ENCODE data around the gene LAMA5. TPM values are rescaled to one million over a fixed set of nuclear protein-coding genes. Genes with fewer than 3 reads are reported as not detected.

Gene LAMA5
- polyA plus RNA-seq, 3 donors, result 46.3 to 364 (median 81.1) TPM

- H3K27ac ChIP-seq (ENCODE audit: low read depth, low read length), result no peak overlapping the region
- WGBS, 3 donors, result 65 to 69% (median 69%) methylated on average over 16 of the region's 16 CpGs
These were observed 12.2 kb downstream of the LAMA5 start for GRCh38 chr20:62354811-62355341.

- WGBS, 3 donors, result 83 to 91% (median 83%) methylated on average over 11 to 14 of the region's 14 CpGs
These were observed 12.9 kb downstream of the LAMA5 start for GRCh38 chr20:62354031-62354808.

DNA sequence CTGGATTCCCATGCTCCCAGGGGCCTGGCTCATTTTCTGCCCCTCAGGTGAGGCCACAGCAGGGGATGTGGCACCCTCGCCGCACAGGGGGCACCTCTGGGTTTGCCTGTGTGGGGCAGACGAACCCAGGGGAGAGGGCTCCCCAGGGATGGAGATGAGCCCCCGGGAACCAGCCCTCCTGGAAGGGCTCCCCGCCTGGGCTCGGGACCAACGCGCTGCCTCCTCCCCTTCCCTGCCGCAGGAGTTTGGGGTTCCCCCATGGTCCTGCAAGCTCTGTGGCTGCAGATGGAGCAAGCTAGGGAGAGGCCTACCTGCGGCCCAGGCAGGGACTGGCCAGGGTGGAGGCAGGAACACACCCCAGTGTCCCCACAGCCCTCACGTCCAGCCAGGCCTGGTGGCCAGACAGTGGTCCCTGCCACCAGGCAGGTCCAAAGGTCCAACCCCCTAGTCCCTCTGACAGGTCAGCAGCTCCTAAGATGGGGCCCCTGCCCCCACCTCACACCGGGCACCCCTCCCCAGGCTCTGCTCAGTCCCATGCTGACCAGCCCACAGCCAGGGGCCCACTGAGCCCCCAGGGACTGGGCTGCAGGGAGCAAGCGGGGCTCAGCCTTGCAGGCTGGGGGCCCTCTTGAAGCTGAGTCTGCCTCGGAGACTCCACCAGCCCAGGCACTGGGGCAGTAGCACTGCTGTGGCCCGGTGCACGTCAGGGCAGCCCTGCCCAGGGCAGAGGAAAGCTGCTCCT is 13.7 kb downstream of the LAMA5 start:
- WGBS, 3 donors, result 91 to 96% (median 91%) methylated on average over 14 to 16 of the region's 16 CpGs
- H3K27ac ChIP-seq (ENCODE audit: low read depth, low read length), result no peak overlapping the region

More at GRCh38 chr20:62354031-62354808, 12.9 kb downstream of the LAMA5 start:
- H3K27ac ChIP-seq (ENCODE audit: low read depth, low read length), result no peak overlapping the region

DNA sequence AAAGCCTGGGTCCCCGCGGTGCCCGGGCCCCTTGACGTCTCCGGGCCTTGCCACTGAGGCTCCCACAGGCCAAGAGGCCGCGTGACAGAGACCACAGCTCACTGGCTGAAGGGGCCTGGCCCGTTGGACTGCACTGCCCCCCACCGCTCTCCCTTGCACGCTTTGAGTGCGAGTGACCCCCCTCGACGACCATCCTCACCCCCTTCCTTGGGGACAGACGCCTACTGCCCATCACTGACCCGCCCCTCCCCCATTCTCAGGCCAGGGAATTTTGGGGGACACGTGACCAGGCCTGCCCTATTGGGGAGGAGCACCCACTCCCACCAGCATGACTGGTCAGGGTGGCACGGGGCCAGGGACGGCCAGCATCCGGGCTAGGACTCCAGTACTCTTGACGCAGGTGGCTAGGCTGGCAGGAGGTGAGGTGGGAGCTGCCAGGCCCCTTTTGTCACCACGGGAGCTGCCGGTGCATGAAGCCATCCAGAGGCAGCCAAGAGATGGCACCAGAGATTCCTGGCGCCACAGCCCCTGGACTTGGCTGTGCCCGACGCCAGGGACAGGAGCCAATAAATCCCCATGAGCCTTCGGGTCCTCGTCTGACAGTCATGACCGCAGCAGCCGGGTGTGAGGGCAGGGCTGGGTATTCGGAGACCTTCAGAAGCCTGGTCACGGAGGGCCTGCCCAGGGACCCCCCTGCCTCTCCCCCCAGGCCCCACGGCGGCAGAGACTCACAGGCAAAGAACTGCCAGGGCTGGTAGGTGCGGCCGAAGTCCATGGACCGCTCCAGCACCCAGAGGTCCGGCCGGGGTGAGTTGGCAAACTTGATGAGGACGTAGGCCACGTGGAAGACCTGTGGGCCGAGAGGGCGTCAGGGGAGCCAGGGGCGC is 14.5 kb downstream of the LAMA5 start:
- 74 to 82% (median 79%) methylated on average over 43 of the region's 43 CpGs for WGBS, 3 donors
- H3K27ac ChIP-seq (ENCODE audit: low read depth, low read length), result no peak overlapping the region

DNA sequence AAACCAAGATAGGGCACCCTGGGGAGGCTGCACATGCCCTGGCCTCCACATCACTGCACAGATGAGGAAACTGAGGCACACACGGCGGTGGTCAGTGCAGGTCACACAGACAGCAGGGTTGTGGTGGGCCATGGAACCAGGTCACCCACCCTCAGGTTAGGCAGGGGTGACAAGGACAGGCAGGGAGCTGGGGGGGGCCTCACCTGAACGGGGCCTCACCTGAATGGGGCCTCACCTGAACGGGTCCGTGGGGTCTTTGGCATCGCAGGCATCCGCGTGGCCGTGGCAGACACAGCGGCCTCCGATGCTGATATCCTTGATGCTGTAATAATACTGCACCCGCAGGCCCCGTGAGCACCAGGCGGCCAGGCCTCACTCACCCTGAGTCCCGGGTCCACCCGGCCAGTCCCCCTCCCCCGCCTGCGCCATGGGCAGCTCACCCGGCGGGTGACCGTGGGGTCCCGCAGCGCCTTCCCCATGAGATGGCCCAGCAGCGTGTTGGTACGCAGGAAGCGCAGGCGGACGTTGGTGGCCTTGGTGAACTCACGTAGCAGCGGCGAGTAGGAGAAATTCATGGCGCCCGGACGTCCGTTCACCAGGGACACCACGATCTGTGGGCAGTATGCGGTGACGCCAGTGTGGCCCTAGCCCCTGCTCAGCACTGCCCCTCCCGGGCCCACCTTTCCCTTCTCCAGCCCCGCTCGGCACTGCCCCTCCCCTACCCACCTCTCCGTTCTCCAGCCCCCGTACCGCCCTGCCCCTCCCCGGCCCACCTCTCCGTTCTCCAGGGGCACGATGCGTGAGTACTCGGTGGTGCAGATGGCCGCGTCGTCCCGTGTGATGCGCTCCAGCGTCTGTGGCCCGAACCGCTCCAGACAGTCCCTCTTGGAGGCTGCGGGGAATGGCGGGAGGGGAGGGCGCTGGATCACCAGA is 15.4 kb downstream of the LAMA5 start:
- H3K27ac ChIP-seq (ENCODE audit: low read depth, low read length), result no peak overlapping the region
- 90 to 92% (median 91%) methylated on average over 50 to 60 of the region's 60 CpGs for WGBS, 3 donors

DNA sequence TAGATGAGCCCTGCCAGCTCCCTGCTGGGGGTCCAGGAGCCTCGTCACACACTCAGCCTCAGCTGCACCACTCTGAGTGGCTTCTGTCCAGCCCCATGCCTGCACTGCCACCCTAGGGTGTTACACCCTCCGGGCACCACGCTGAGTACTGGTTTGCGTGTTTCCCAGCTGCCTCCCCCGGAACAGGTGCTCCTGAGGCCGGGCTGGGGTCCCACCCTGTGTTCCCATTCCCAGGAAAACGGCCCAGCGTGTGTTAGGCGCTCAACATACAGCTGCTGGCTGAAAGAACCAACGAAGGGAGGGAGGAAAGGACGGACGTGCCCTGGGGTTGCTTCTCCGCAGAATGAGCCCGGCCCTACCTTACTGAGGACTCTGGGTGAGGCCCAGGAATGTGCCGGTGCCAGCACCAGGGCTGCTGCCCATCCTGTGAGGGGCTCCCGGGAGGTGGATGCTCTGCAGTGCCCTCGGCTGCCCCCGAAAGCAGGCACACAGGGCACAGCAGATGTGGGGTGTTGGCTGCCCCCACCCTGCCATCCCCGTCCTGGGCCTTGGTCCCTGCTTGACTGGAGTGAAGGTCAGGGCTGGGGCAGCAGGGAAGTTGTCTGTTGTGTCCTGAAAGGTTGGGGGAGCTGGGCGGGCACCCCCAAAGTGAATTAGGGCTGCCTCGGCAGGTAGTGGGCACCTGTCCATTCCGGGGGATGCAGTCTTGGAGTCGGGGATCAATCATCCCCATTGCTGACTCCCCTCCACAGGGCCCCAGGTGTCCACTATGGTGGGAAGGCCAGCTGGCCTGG is 16.3 kb downstream of the LAMA5 start:
- 81 to 89% (median 86%) methylated on average over 23 of the region's 23 CpGs for WGBS, 3 donors
- H3K27ac ChIP-seq (ENCODE audit: low read depth, low read length), result no peak overlapping the region

DNA sequence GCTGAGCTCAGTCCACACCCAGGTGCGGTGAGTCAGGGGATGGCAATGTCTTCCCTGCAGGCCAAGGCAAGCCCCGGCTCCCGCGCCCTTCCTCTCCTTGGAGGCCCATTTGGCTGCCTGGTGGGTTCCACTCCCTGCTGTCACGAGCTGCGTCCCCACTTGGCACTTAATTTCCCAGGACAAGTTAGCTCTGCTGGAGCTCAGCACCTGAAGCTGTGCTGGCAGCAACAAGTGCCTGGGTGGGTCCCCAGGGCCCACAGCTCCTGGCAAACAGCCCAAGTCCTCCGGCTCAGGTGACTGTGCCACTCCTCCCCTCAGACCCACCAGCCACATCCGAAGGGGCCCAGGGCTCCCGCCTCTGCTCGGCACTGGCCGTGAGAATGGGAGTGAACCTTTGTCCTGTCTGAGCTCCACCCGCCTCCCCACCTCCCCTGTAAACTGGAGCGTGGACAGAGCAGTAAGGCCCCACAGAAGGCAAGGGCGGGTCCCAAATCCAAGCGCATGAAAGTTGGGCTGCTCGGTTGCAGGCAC is 16.9 kb downstream of the LAMA5 start:
- H3K27ac ChIP-seq (ENCODE audit: low read depth, low read length), result no peak overlapping the region

DNA sequence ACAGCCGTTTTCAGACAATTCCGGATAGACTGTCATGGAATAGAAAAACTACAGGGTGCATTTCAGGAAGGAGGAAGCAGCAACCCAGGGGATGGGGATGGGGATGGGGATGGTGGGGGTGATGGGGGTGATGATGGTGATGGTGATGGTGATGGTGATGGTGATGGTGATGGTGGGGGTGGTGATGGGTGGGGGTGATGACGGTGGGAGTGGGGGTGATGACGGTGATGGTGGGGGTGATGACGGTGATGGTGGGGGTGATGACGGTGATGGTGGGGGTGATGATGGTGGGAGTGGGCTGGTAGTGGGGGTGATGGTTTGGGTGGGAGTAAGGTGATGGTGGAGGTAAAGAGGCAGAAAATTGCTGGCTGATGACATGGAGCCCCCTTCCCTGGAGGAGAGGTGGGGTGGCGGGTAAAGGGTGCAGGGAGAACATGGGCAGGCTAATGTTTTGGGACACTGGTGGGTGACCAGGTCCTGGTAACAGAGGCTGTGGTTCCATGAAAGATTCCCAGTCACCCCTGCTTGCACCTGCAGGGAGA is 17.5 kb downstream of the LAMA5 start:
- no peak overlapping the region for H3K27ac ChIP-seq (ENCODE audit: low read depth, low read length)
- WGBS, 3 donors, result 81 to 85% (median 83%) methylated on average over 6 to 7 of the region's 7 CpGs

More for the DNA sequence above, 16.9 kb downstream of the LAMA5 start:
- WGBS, 3 donors, result 71 to 84% (median 80%) methylated on average over 16 of the region's 16 CpGs

GRCh38 chr20:62348604-62349003 is 18.5 kb downstream of the LAMA5 start:
- H3K27ac ChIP-seq (ENCODE audit: low read depth, low read length), result no peak overlapping the region
- 51 to 96% (median 93%) methylated on average over 1 of the region's 1 CpG for WGBS, 3 donors

GRCh38 chr20:62347445-62347844 is 19.7 kb downstream of the LAMA5 start:
- WGBS, 3 donors, result 83 to 90% (median 85%) methylated on average over 9 of the region's 9 CpGs
- H3K27ac ChIP-seq (ENCODE audit: low read depth, low read length), result no peak overlapping the region

- WGBS, 3 donors, result 89 to 91% (median 90%) methylated on average over 10 of the region's 10 CpGs
- H3K27ac ChIP-seq (ENCODE audit: low read depth, low read length), result no peak overlapping the region
These were observed 20.0 kb downstream of the LAMA5 start for GRCh38 chr20:62347151-62347404.

- 91 to 94% (median 92%) methylated on average over 34 of the region's 34 CpGs for WGBS, 3 donors
- no peak overlapping the region for H3K27ac ChIP-seq (ENCODE audit: low read depth, low read length)
These were observed 20.5 kb downstream of the LAMA5 start for GRCh38 chr20:62346398-62347150.

- 80 to 92% (median 89%) methylated on average over 25 of the region's 25 CpGs for WGBS, 3 donors
- H3K27ac ChIP-seq (ENCODE audit: low read depth, low read length), result no peak overlapping the region
These were observed 21.3 kb downstream of the LAMA5 start for GRCh38 chr20:62345681-62346370.

DNA sequence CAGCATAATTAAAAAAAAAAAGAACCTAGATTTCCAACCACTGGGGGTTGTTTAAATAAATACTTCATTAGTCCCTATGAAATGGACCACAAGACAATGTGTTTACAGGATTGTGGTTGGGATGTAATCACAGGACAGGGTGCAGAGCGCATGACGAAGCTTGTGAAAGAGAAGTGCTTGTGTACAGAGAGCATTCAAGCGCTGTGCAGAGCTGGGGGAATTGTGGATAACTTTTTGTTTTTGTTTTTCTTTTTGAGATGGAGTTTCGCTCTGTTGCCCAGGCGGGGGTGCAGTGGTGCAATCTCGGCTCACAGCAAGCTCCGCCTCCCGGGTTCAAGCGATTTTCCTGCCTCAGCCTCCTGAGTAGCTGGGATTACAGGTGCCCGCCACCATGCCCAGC is 22.3 kb downstream of the LAMA5 start:
- H3K27ac ChIP-seq (ENCODE audit: low read depth, low read length), result no peak overlapping the region
- 86 to 94% (median 89%) methylated on average over 10 of the region's 10 CpGs for WGBS, 3 donors

- no peak overlapping the region for H3K27ac ChIP-seq (ENCODE audit: low read depth, low read length)
- WGBS, 3 donors, result 93 to 94% (median 94%) methylated on average over 5 of the region's 5 CpGs
These were observed 23.0 kb downstream of the LAMA5 start for GRCh38 chr20:62344092-62344491.

Data from adipose tissue (tissue), 3 donors.